Measurements from ENCODE around the gene BORCS8.

- TF ChIP-seq, protein P1, sequence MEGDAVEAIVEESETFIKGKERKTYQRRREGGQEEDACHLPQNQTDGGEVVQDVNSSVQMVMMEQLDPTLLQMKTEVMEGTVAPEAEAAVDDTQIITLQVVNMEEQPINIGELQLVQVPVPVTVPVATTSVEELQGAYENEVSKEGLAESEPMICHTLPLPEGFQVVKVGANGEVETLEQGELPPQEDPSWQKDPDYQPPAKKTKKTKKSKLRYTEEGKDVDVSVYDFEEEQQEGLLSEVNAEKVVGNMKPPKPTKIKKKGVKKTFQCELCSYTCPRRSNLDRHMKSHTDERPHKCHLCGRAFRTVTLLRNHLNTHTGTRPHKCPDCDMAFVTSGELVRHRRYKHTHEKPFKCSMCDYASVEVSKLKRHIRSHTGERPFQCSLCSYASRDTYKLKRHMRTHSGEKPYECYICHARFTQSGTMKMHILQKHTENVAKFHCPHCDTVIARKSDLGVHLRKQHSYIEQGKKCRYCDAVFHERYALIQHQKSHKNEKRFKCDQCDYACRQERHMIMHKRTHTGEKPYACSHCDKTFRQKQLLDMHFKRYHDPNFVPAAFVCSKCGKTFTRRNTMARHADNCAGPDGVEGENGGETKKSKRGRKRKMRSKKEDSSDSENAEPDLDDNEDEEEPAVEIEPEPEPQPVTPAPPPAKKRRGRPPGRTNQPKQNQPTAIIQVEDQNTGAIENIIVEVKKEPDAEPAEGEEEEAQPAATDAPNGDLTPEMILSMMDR (IDR thresholded peaks at IDR 0.05) = no peak
- TF ChIP-seq POLR2A (IDR thresholded peaks at IDR 0.05) = no peak
Measured at GRCh38 chr19:19206938-19207337, 15.0 kb upstream of the BORCS8 start.

All from Peyer's patch (tissue), 4 donors.